ENCODE results near the gene COX10. TPM values are rescaled to one million over a fixed set of nuclear protein-coding genes. Genes with fewer than 3 reads are reported as not detected.

Gene COX10
- total RNA-seq, 2 donors from 2014 or later: 8.7 to 26.5 TPM

- ATAC-seq (ENCODE audit: insufficient number of reproducible peaks, low FRiP score, low read depth): no peak
- peaks cover 4% of the 10 kb centered on the region for H3K36me3 ChIP-seq
Observed at GRCh38 chr17:14038206-14038605, 31.1 kb upstream of the COX10 start.

GRCh38 chr17:14042411-14042810, 26.9 kb upstream of the COX10 start:
- no peak overlapping the region for H3K4me3 ChIP-seq
- H3K9me3 ChIP-seq: no peaks in the 10 kb centered on the region
- TF ChIP-seq CTCF (IDR thresholded peaks at IDR 0.05): no peak
- no peak for DNase-seq (ENCODE audit: low spot score)
- no peak for ATAC-seq (ENCODE audit: insufficient number of reproducible peaks, low FRiP score, low read depth)
- H3K27me3 ChIP-seq (replicated peaks; ENCODE audit: insufficient read depth): no peaks in the 10 kb centered on the region
- no peak overlapping the region for H3K27ac ChIP-seq
- H3K36me3 ChIP-seq: no peaks in the 10 kb centered on the region
- H3K4me1 ChIP-seq (ENCODE audit: control insufficient read depth in 1 of 2, low read depth in 2 of 2): peaks cover 0 to 3% of the 10 kb centered on the region in 2 donors

More at GRCh38 chr17:14038206-14038605, 31.1 kb upstream of the COX10 start:
- Histone ChIP-seq H3K4me1 (ENCODE audit: control insufficient read depth in 1 of 2, low read depth in 2 of 2) (peaks cover 0 to 3% of the 10 kb centered on the region in 2 donors), H3K9me3 (no peaks in the 10 kb centered on the region), H3K27me3 (replicated peaks; ENCODE audit: insufficient read depth) (no peaks in the 10 kb centered on the region), H3K4me3 (no peak overlapping the region), H3K27ac (no peak overlapping the region)
- DNase-seq (ENCODE audit: low spot score): no peak
- no peak for TF ChIP-seq CTCF (IDR thresholded peaks at IDR 0.05)

- Histone ChIP-seq H3K36me3 (no peaks in the 10 kb centered on the region), H3K27ac (no peak overlapping the region), H3K9me3 (no peaks in the 10 kb centered on the region), H3K27me3 (replicated peaks; ENCODE audit: insufficient read depth) (no peaks in the 10 kb centered on the region), H3K4me3 (no peak overlapping the region), H3K4me1 (ENCODE audit: control insufficient read depth in 1 of 2, low read depth in 2 of 2) (no peaks in the 10 kb centered on the region)
- TF ChIP-seq CTCF (IDR thresholded peaks at IDR 0.05): no peak
- ATAC-seq (ENCODE audit: insufficient number of reproducible peaks, low FRiP score, low read depth): no peak
- no peak for DNase-seq (ENCODE audit: low spot score)
Observed at GRCh38 chr17:14044702-14045101, 24.6 kb upstream of the COX10 start.

- H3K9me3 ChIP-seq: no peaks in the 10 kb centered on the region
- ATAC-seq (ENCODE audit: insufficient number of reproducible peaks, low FRiP score, low read depth) (no peak), DNase-seq (ENCODE audit: low spot score) (no peak)
- no peaks in the 10 kb centered on the region for H3K4me1 ChIP-seq (ENCODE audit: control insufficient read depth in 1 of 2, low read depth in 2 of 2)
- no peak overlapping the region for H3K27ac ChIP-seq
- no peak overlapping the region for H3K4me3 ChIP-seq
- no peaks in the 10 kb centered on the region for H3K36me3 ChIP-seq
- no peak for TF ChIP-seq CTCF (IDR thresholded peaks at IDR 0.05)
- no peaks in the 10 kb centered on the region for H3K27me3 ChIP-seq (replicated peaks; ENCODE audit: insufficient read depth)
Observed at GRCh38 chr17:14046978-14047377, 22.3 kb upstream of the COX10 start.

- no peaks in the 10 kb centered on the region for H3K4me1 ChIP-seq (ENCODE audit: control insufficient read depth in 1 of 2, low read depth in 2 of 2)
- H3K27me3 ChIP-seq (replicated peaks; ENCODE audit: insufficient read depth): no peaks in the 10 kb centered on the region
- H3K27ac ChIP-seq: no peak overlapping the region
- no peaks in the 10 kb centered on the region for H3K36me3 ChIP-seq
- ATAC-seq (ENCODE audit: insufficient number of reproducible peaks, low FRiP score, low read depth) (no peak), DNase-seq (ENCODE audit: low spot score) (no peak)
- no peak for TF ChIP-seq CTCF (IDR thresholded peaks at IDR 0.05)
- H3K4me3 ChIP-seq: no peak overlapping the region
- H3K9me3 ChIP-seq: no peaks in the 10 kb centered on the region
Observed at GRCh38 chr17:14047591-14047990, 21.7 kb upstream of the COX10 start.
